GM19324 (cell line): Measurements from ENCODE around the gene NDUFB8.
"Not testable (repeated sequence)": the region's sequence is repeated elsewhere in the genome, so short reads cannot be mapped to it uniquely, and the experiment has no call there.

Experiments
- ATAC-seq: cut with Tn5 transposase; IDR thresholded peaks from one replicate; pipeline ENCODE4 v1.9.1; 2021; ENCODE audit warnings: mild to moderate bottlenecking, moderate library complexity; ENCODE audit not compliant: unreplicated experiment, low FRiP score

The NDUFB8 gene

DNA sequence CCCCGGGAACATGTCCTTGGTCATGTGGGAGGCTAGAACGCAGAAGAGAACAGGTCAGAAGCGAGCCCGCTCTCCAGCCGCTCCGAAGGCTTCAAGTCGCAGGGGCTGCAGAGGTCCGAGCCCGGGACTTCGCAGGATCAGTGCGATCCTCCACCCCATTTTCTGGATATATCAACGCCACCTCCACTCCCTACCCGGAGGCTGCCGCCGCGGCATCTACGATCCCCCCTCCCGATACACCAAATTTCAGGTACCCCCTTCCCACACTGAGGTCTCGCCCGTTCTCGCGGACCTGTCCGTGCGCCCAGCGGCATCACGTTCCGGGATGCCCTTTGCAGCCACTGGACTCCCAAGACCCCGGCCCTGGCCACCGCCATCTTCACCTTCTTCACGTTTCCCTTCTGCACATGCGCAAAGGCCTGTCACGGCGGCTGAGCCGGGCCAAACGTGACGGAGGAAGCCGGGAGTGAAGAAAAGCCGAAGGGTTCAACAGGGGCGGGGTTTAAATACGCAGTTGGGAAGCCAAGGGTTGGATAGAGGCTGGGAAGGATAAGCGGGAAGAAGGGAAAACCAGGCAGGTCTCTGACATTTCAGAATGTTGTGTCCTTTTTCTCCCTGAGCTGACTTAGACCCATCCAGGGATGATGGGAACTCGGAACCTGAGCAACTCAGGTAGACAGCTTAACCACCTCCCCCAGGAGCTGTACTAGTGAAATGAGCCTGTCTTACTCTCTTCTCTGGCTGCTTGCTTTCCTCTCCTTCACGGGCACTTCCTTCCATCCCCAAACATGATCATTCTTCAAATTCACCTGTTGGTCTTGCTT is at the start of gene NDUFB8:
Gene NDUFB8, minus strand, starts transcription at position 397 of the 824 bp plus-strand sequence. Its CDS starts 20 bp downstream, at position 377.
- ATAC-seq: peak; percentile 70

DNA sequence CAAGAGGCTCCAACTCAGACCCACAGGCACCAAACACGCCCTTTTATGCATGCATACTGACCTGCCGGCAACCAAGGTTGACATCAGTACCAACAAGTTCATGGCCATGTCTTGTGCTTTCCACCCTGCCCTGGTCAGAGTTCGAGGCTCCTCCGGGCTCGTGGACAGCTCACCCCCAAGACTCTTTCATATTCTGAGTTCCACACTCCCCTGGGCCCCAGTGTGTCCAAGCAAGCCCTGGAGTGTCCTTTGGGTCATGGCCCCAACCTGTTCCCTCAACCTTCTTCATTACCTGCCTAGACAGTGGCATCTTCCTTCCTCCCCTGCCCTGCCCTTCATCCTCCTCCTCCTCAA is 46.6 kb upstream of the NDUFB8 start:
- no peak for ATAC-seq

DNA sequence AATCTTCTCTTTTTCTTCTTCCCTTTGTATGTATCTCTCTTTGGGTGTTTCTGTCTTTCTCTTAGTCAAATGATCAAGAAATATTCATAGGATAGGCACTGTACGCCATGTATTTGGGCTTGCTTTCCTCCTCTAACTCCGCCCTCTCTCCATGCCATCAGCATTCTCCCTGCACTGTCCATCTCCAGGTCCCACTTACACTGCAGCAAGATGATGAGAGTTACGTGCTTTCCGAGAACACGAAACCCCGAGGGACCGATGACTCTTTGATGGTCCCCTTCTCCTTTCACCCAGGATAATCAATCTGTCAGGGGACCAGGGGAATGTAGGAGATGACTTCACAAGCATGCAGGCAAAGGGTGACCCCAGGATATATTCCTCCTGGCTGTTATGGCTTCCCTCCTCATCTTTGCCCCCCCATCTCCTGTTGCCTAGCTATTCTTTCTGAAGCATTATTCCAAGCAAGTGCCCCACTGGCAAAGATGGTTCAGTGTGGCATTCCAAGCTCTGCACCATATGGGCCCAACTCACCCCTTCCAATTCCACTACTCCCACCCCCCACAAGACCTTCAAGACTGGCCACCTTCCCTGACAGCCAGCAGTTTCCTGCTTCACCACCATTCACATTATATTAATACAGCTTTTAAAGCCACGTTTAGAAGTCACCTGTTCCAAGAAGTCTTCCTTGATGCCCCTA is 46.1 kb upstream of the NDUFB8 start:
- ATAC-seq: no peak

DNA sequence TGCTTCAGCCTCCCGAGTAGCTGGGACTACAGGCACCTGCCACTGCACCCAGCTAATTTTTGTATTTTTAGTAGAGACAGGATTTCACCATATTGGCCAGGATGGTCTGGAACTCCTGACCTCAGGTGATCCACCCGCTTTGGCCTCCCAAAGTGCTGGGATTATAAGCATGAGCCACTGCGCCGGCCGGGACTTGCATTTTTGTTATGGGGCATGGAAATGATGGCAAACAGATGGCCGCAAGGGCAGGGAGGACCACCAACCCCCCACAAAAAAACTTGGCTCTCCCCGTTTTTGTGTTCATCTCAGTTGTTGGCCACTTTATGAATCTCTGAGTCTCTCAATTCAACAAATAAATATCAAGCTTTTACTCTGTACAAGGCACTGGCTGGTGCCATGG is 45.5 kb upstream of the NDUFB8 start:
- not testable (repeated sequence) for ATAC-seq

DNA sequence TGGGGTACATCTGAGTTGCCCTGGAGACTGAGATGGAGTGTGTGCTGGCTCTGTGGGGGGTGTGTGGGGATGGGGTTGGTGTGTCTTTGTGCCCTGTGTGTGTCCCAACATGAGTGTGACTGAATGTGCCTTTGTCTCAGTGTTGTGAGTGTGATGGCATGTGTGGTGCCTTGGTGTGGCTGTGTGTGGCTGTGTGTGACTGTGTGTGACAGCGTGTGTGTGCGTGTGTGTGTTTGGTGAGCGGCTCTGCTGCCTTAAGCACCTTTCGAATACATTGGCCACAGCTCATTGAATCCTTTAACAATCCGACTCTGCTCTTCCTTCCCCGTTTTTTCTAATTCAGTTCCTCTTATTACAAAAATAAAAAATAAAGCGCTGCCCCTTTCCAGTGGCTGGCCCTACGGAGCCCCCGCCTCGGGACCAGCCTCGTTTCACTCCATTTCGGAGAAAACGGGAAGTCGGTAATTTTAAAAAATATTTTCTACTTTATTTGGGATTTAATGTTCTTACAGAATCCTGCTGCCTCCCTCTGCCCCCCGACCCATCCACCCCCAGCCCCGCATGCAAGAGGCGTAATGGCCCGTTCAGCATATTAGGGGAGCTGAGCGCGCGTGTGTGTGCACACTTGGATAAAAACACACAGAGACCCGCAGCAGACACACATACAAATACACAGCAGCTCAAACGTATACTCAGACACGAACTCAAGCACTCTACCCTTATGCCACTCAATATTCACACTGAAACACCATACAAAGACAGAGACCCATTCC is 41.6 kb upstream of the NDUFB8 start:
- no peak for ATAC-seq

DNA sequence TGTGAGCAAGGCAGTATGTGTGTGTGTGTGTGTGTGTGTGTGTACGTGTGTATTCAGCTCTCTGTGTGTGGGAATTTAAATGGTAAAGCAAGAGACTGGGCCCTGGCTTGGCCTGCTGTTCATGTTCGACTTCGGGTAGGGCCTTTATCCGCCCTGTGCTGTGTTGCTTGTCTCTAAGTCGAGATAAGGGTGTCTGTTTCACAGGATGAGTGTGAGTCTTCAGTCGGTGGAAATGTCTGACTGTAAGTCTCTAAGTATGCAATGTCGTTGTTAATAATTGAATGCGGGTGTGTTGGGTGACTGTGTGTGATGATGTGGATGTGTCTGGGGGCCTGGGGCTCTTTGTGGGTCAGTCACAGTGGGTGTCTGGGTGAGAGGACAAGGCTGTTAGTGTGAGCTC is 40.8 kb upstream of the NDUFB8 start:
- no peak for ATAC-seq

DNA sequence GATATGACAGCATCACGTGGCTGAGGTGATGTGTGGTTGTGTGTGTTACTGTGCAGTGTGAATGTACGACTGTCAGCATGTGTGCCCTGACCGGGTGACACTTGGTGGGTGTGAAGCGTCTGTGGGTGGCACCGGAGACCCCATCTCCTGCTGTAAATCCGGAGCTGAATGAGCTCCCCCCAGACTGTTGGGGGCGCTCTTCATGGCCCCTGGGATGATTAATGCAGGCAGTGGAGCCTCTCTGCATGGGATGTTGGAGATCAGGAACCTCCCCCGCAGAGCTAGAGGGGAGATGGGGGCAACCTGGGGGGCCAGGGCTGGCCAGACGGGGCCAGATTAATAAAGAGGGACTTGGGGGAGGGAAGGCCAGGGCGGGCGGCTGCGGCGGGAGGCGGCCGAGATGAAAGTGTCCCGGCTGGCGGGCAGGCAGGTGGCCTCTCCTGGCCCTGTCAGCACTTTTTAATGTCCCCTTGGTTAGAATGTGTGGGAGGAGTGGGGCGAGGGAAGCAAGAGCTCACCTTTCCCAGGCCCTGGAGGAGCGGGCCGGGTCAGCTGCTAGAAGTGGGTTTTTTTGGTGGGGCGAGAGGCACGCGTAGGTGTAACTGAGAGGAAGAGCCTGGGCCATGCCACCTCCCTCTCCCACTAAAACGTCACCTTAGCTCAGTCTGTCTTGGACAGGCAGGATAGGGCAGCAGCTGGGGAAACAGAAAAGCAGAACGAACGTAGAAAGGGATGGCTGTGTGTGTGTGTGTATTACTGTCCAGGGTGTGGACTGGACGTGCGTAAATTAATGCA is 40.2 kb upstream of the NDUFB8 start:
- no peak for ATAC-seq

DNA sequence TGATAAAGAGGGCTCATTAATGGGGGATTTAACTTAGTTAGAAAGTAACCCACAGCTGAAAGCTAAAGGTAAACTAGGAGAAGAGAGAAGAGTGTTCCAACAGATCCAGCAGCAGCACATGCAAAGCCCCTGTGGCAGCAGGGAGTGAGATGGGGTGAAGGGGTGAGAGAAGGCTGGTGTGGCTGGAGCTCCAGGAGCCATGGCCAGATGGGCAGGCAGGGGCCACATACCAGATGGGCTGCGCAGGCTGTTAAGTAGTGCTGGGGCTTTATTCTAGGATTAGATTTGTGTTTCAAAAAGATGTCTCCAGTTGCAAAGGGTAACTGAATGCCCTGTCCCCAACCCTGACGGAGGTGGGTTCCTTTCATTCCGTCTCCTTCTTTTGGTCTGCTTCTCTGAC is 39.2 kb upstream of the NDUFB8 start:
- no peak for ATAC-seq

DNA sequence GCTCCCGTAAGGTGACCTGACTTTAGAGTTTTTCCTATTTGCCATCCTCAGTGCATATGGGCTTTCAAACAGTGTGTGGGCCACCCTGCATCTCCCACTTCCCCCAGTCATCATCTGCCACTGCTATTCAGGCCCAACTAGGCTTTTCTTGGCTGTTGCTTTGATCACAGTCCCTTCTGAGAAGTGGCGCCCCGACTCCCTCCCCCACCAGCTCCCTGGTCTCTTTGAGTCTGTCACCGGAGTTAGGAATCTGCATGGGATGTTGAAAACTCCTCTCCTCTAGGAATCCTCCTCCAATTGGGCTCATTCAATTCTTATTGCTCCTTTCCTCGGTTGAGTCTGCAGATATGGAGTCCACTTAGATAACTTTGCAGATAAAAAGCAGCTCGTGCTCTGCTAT is 38.2 kb upstream of the NDUFB8 start:
- no peak for ATAC-seq

DNA sequence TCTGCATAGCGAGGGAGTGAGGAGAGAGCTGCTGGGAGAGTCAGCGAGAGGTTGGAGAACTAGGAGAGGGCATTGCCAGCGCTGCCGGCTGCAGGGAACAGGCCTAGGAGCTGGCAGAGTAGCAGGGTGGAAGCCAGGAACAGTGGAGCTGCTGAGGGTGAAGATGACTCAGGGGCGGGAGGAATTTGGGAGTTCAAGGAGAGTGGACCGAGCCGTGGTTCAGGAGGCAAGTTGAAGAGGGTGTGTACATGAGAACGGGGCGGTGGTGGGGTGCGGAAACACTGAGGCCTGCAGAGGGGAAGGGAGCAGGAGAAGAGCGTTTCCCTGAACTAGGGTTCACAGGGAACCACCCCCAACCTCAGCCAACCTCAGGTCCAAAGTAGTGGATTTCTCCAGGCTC is 37.6 kb upstream of the NDUFB8 start:
- ATAC-seq: no peak

DNA sequence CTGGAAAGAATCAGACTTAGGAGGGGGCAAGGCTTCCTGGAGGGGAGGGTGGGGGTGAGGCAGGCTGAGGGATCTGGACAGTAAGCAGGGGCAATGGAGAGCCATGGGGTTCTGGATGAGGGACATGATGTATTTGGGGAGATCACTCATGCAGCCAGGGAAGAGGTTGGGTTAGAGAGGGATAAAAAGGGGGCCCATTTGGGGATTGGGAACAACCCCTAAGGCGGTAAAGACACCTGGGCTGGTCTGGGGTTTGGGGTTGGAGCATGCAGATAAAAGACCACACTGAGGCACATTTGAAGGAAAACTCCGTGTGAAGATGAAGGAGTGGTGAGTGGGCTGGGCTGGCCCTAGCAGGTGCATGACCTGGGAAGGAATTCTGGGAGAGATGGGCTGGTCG is 36.9 kb upstream of the NDUFB8 start:
- no peak for ATAC-seq

DNA sequence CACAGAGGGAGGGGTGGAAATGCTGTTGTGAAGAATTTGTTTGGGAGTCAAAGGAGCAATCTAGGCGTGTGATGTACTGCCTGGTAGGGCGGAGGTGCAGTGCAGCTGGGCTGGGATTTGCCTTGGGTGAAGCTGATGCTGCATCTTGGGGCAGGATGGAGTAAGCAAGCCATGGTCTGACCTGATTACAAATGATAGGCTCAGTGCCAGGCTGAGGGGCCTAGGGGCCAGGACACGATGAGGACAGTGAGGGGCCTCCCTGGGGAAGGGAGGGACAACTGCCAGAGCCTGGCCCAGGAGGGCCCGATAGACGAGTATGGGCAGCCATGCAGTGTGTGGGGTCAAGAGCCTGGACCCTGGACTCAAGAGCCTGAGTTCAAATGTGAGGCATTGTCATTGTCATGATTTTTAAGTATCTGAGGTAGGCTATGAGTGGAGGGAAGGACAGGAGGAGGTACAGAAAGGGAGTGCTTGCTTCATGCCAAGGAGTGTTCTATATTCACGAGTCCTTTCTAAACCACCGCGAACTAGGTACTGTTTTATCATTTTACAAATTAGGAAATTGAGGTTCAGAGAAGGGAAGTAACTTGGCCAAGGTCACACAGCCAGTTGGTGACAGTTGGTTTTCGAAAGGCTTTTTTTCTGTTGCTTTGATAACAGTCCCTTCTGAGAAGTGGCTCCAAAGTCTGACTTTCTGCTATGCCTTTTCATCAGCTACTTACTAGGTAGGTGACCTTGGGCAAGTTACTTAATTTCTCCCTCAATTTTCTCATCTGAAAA is 35.7 kb upstream of the NDUFB8 start:
- no peak for ATAC-seq

DNA sequence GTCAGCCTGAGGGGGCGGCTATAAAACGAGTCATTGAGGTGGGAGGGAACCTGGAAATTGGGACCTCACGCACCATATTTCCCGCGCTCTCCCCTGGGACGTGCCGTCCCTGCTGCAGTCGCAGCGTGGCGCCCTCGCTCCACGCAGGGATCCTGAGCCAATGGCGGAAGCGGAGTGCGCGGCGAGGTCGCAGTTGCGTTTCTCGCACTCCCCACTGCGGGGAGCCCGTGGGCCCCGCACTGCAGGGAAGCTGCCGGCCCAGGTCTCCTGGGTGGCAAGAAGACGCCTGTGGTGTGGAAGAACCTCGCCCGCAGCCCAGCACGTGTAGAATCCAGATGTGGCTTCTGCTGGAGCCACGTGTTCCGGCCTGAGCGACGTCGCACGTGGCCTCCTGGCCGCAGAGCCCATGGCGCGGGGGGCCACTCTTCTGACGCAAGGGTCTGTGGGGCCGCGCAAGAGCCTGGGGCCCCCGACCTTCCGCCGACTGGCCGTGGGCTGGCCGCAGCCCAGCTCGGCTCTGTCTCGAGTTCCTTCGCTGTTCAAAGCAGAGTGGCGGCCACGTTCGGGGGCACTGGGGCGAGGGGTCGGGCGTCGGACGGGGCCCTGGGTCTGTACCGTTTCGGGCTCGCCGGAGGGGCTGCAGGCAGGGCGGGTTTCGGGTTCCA is 32.5 kb upstream of the NDUFB8 start:
- no peak for ATAC-seq

DNA sequence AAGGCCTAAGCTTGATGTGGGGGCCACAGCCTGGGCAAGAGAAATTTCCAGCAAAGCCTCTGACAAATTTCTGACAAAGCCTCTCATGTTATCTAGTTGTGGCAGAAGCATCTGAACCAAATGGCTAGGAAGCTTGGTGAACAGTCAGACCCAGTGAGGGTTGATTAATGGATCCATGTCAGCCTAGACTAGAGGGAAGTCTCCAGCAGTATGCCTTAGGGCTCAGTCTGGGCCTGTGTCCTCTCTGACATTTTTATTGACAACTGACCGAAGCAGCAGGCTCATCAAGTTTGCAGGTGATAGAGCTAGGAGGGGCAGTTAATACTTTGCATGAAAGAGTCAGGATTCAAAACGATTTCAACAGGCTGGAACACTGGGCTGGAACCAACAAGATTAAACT is 31.3 kb upstream of the NDUFB8 start:
- no peak for ATAC-seq

DNA sequence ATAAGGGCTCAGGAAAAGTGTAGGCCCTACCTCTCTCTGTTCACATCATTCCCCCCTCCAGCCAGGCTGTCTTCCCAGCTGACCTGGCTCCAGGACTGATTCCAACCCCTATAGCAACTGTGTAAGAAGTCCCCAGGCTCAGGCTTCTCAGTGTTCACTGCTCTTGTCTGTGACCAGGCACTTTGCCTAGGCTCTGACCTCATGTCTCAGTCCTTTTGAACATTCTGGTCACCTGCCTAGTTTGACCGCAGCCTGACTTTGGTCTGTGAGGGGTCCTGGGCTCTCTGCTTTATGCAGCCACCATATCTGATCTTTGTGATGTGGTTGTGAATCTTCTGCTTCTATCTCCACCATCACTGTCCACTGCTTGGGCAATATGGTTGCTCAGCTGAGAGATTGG is 30.6 kb upstream of the NDUFB8 start:
- ATAC-seq: no peak

DNA sequence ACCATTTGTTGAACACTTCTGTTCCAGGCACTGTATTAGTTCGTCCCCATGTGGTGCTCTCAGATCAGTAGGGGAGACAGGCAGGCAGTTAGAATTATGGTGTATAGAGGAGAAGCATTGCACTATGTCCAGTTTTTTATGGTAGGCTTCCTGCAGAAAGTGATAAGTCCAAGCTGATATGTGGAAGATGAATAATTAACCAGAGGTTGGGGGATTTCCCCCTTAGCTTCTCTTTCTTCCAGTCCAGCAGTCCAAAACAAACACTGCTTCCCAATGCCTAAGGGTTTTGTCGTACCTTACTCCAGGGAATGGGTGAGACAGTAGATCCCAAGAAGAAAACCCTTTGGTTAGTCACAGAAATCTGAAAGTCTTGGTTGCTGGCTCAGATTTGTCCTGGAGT is 25.2 kb upstream of the NDUFB8 start:
- no peak for ATAC-seq

DNA sequence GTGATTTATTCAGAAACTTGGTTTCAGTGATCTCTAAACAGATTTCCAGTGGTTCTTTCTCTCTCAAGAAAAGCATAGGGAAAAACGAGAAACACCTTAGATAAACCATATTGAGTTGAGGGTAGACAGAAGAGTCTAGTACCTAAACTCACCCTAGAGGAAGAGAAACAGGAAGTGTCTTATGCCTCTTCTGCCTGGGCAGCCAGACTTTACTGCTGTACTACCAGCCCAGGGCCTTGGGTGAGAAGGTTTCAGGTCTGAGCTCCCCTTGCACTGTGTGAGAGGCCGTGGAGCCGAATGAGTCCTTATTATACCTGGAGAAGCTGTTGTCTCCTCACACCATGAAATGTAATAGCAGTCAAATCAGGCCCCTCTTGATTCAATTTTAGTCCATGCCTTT is 24.3 kb upstream of the NDUFB8 start:
- no peak for ATAC-seq

DNA sequence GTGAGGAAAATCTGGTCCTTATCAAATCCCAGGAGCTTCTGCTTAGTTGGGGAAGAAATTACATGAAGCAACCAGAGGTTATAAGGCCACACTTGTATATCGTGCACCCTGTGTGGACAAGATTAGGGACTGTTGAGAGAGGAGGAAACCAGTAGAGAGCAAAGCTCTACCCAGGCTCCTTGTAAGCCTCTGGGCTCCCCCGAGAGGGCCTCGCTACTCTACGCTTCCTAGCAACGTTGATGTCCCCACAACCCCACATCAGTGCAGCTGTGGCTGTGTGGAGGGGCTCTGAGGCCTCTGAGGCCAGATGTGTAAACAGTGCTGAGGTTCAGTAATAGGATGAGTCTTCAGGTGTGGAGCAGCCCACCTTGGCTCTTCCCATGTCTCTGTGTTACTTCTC is 22.1 kb upstream of the NDUFB8 start:
- ATAC-seq: no peak

DNA sequence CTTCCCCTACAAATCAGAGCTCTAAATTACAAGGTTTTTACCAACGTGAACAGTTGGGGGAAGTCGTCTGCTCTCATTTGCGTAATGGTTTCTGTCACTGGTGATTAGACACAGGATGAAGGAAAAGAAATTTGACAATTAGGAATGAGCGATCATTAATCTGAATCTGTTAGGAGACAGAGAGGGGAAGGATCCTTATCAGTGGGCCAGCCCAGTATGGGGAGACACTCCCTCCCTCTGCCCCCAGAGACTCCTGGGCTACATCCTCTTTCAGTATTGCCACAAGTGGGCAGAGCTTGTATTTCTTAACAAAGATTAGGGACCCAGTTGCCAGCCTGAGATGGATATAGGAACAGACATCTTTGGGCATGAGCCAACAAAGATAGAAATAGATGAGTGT is 21.5 kb upstream of the NDUFB8 start:
- ATAC-seq: no peak
